Jurkat, Clone E6-1 (cell line): ENCODE measurements around the gene CPT1A. TPM values are rescaled to one million over a fixed set of nuclear protein-coding genes. Genes with fewer than 3 reads are reported as not detected.
A peak's percentile ranks its signal among the peaks of the same experiment; 100 is the strongest.
"Not testable (repeated sequence)": the region's sequence is repeated elsewhere in the genome, so short reads cannot be mapped to it uniquely, and the experiment has no call there.

Source experiments
- DNase-seq: peaks from one replicate; pipeline ENCODE4 v3.0.0-alpha.2; 2011; ENCODE audit warnings: low read depth, low spot score
- H3K4me3 ChIP-seq: 2 replicates; pipeline ENCODE4 v1.5.1; 2011; ENCODE audit warnings: mild to moderate bottlenecking, low read length, control low read depth, moderate library complexity
- polyA plus RNA-seq: library from polyadenylated mRNA; unstranded; fragments of >200 nt; gene quantifications from one replicate; pipeline ENCODE4 v1.2.1, GENCODE V29; 2012; ENCODE audit warnings: missing spikeins; ENCODE audit not compliant: insufficient read length, insufficient read depth

Gene CPT1A
- 34.5 TPM for polyA plus RNA-seq

DNA sequence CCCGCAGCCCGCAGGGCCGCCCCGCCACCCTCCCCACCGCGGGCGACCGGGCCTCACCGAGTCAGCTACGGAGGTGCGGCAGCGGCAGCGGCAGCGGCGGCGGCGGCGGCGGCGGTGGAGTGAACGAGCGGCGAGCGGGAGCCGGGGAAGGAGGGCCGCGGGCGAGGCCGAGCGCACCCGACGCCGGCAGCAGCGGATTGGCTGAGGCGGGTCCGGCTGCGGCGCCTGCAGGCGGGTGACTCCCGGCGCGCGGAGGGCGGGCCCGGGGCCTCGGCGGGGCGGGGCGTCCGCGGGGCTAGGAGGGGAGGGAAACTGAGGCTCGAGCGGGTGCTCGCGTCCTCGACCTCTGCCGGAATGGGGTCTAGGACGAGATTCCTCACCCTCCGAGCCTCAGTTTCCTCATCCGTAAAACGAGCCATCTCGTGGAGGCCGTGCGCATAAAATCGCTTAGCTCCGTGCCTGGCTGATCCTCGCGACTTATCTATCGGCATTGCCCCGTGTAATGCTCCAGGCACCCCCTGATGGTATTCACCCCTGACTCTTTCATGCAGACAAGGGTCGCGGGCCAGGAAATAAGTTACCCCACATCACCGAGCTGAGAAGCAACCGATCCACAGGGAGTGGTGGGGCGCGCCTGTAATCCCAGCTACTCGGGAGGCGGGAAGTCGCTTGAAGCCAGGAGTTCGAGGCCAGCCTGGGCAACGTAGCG is at the start of gene CPT1A:
Gene CPT1A (minus strand): TSS at position 199 of the 709 bp plus-strand sequence. CDS start 26,442 bp downstream, outside the sequence.
- peak within 1 kb of the TSS; percentile 85 for H3K4me3 ChIP-seq
- DNase-seq = peak; percentile 48

GRCh38 chr11:68890490-68891231 is 48.9 kb upstream of the CPT1A start:
- no peak for DNase-seq
- H3K4me3 ChIP-seq = no peak overlapping the region

- no peak for DNase-seq
- no peak overlapping the region for H3K4me3 ChIP-seq
Observed at GRCh38 chr11:68889948-68890446, 48.3 kb upstream of the CPT1A start.

- not testable (repeated sequence) for H3K4me3 ChIP-seq, DNase-seq
Observed at GRCh38 chr11:68884827-68885226, 43.1 kb upstream of the CPT1A start.

GRCh38 chr11:68882391-68882790 is 40.7 kb upstream of the CPT1A start:
- no peak overlapping the region for H3K4me3 ChIP-seq
- DNase-seq = no peak

- no peak overlapping the region for H3K4me3 ChIP-seq
- DNase-seq = no peak
Observed at GRCh38 chr11:68881320-68881719, 39.6 kb upstream of the CPT1A start.

DNA sequence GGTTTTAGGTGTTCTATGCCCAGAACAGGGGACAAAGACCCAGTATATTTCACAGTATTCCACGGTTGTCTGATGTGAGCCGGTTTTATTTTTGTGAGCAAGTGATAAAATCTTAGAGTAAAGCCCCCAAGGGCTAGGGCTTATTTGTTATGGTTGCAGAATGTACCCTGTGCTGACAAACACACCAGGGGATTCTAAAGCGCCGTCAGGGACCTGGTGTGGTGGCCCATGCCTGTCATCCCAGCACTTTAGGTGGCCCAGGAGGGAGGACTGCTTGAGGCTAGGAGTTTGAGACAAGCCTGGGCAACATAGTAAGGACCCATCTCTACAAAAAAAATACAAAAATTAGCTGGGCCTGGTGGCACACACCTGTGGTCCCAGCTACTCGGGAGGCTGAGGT is 39.1 kb upstream of the CPT1A start:
- DNase-seq = no peak
- H3K4me3 ChIP-seq = no peak overlapping the region

- H3K4me3 ChIP-seq = no peak overlapping the region
- DNase-seq = no peak
Observed at GRCh38 chr11:68878022-68878421, 36.3 kb upstream of the CPT1A start.

GRCh38 chr11:68872216-68873003 is 30.7 kb upstream of the CPT1A start:
- H3K4me3 ChIP-seq = no peak overlapping the region
- no peak for DNase-seq

DNA sequence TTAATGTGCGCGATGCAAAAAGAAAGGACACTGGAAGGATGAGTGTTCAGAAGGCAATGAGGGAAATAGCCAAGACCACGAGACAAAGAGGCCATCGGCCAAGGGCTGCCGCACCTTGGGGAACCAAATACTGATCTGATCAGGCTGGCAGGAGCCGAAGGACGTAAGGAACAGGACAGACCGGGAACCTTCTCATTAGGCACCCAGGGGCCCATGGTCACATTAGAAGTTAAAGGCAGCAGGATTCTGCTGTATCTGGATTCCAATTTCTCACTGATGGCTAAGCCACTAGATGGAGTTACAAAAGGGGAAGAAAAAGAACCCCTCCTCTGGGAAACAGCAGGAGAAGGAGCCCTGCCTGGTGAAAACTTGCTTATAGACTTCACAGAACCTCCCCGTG is 28.8 kb upstream of the CPT1A start:
- no peak overlapping the region for H3K4me3 ChIP-seq
- no peak for DNase-seq

DNA sequence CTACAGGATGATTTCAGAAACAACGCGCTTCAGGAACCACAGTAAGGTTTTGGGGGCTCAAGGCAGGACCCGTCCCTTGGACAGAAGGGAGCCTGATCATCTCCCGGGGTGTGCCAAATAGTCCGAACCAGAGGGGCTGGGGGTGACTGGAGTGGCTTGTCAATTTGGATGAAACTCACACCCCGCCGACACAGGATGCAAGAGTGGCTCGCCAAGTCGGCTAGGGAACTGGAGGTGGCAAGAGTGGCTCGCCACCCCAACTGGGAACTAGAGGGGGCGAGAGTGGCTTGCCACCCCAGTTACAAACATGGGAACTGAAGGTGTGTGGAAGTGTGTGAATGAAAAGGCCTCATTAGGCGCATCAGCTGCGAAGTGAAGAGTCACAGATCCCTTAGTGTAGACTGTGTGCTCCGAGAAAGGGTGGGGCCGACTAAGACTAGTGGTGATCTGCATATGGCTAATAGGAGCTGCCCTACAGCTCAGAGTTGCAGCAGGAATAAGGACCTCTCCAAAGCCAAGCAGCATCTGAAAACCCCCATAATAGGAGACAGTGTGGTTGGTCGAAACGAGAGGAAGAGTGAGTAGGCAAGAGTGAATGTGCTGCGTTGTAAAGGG is 26.6 kb upstream of the CPT1A start:
- no peak overlapping the region for H3K4me3 ChIP-seq
- no peak for DNase-seq

- H3K4me3 ChIP-seq = no peak overlapping the region
- no peak for DNase-seq
Observed at GRCh38 chr11:68867066-68867465, 25.4 kb upstream of the CPT1A start.

DNA sequence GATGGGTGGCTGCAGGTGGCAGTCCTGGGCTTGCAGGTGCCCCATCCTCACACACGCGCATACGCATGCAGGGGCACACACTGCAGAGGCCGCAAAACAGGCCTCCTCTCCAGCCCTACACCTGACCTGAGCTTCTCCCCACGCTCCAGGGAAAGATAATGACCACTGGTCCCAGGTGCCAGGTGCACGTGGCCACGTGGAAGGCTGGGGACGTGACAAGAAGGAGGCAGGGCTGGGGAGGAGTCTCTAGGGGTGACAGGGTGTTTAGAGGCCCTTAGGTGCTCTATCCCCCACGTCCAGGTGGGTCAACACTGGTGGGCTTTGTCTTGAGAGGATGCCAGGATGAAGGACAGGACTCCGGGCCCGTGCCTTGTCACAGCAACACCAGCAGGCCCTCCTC is 23.5 kb upstream of the CPT1A start:
- no peak overlapping the region for H3K4me3 ChIP-seq
- no peak for DNase-seq

GRCh38 chr11:68863553-68864265 is 22.0 kb upstream of the CPT1A start:
- H3K4me3 ChIP-seq = no peak overlapping the region
- DNase-seq = no peak

DNA sequence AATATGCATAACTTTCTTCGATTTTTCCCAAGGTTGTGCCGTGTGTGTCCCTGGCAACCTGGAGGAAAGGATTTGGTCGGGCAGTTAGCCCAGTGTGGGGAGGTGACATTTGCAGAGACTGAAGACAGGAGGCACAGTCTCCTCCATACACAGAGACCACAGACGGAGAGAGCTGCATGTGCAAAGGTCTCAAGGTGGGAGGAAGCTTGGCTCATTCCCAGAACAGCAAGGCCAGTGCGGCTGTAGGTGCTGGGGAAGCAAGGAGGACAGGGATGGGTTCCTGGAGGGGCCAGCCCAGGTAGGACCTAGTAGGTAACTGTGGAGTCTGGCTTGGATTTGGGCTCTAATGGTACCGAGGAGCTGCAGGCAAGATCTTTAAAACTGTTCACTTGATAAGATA is 20.7 kb upstream of the CPT1A start:
- no peak for DNase-seq
- H3K4me3 ChIP-seq = no peak overlapping the region

GRCh38 chr11:68859123-68859522 is 17.4 kb upstream of the CPT1A start:
- H3K4me3 ChIP-seq = no peak overlapping the region
- no peak for DNase-seq

GRCh38 chr11:68857037-68857586 is 15.4 kb upstream of the CPT1A start:
- no peak for DNase-seq
- H3K4me3 ChIP-seq = no peak overlapping the region

GRCh38 chr11:68856425-68857030 is 14.8 kb upstream of the CPT1A start:
- H3K4me3 ChIP-seq, DNase-seq: not testable (repeated sequence)
